GM12864 (cell line): ENCODE data around the gene SMG5.

Source experiments
- DNase-seq: peaks from one replicate; pipeline ENCODE4 v3.0.0-alpha.2; 2011; ENCODE audit warnings: low read depth
- H3K4me3 ChIP-seq: 2 replicates; pipeline ENCODE4 v1.5.1; 2011; ENCODE audit warnings: mild to moderate bottlenecking, low read depth, low read length, control low read depth
- TF ChIP-seq, protein P1 (sequence below): IDR thresholded peaks from 2 replicates; pipeline ENCODE4 v1.5.1; 2011; ENCODE audit warnings: low read depth, mild to moderate bottlenecking, moderate library complexity, low read length, control low read depth, inconsistent platforms; ENCODE audit errors: missing control alignments

SMG5 gene

DNA sequence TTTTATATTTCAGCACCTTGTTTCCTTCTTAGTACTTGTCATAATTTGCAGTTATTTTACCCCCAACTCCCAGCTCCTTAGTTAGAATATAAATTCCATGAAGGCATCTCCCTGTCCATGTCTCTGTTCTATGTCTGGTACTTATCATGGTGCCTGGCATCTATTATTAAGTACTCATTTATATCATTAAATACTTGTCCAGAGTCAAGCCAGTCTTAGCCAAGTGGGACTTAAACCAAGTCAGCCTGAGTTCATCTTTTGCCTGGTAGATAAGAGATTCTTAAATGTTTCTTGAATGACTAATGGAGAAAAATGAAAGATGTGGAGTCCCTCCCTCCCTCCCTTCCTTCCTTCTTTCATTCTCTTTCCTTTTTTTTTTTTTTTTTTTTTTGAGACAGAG lies 79.3 kb downstream of the SMG5 start:
- H3K4me3 ChIP-seq, result no peak overlapping the region
- DNase-seq, result no peak
- TF ChIP-seq, protein P1, sequence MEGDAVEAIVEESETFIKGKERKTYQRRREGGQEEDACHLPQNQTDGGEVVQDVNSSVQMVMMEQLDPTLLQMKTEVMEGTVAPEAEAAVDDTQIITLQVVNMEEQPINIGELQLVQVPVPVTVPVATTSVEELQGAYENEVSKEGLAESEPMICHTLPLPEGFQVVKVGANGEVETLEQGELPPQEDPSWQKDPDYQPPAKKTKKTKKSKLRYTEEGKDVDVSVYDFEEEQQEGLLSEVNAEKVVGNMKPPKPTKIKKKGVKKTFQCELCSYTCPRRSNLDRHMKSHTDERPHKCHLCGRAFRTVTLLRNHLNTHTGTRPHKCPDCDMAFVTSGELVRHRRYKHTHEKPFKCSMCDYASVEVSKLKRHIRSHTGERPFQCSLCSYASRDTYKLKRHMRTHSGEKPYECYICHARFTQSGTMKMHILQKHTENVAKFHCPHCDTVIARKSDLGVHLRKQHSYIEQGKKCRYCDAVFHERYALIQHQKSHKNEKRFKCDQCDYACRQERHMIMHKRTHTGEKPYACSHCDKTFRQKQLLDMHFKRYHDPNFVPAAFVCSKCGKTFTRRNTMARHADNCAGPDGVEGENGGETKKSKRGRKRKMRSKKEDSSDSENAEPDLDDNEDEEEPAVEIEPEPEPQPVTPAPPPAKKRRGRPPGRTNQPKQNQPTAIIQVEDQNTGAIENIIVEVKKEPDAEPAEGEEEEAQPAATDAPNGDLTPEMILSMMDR, result no peak

DNA sequence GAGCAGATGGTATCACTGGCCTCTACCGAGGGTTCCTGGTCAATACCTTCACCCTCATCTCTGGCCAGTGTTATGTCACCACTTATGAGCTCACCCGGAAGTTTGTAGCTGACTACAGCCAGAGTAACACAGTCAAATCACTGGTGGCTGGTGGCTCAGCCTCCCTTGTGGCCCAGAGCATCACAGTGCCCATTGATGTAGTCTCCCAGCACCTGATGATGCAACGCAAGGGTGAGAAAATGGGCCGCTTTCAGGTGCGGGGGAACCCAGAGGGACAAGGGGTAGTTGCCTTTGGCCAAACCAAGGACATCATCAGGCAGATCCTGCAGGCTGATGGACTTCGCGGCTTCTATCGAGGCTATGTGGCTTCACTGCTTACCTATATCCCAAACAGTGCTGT lies 82.6 kb downstream of the SMG5 start:
- TF ChIP-seq, protein P1, result no peak
- H3K4me3 ChIP-seq, result no peak overlapping the region
- DNase-seq, result no peak
